ENCODE measurements around the gene PYROXD2. TPM values are rescaled to one million over a fixed set of nuclear protein-coding genes. Genes with fewer than 3 reads are reported as not detected.

The PYROXD2 gene
- total RNA-seq, 1 experiment from 2014 or later: 4.0 TPM

DNA sequence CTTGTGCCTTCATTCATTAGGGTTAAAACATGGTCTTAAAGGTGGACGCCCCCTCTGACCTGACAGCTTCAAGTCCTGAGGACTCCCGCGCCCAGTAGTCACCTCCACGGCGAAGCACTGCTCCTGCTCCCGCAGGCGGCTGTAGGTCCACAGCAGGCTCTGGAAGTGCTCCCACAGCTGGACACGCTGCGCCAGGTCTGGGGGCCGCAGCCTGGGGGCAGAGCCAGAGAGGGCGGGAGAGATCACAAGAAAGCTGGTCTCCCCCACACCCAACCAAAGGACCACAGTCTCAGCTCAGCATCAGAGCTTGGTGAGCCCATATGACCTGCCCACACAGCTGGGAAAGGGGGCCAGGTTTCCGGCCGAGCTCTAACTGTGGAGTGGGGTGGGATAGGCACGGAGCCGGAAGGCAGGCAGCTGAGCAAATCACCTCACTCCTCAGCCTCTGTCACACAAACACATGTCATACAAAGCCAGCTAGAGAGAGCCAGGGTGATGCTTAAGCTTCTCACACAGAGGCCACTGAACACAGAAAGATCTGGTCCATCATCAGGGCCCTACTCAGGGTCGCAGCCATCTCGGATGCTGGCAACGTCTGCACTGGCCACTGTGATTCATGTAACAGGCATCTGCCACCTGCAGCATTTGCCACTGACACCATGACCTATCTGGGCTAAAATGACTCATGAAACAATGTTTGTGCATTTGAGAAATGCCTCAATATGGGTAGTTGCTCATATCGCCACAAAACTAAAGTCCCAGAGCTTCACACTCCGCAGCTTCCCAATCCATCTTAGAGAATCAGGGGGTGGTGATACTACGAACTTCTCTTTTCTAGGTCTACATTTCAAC lies 19.1 kb upstream of the PYROXD2 start:
- Mint-ChIP-seq H3K27me3 (ENCODE audit: insufficient read depth, unreplicated experiment) (no peaks in the 10 kb centered on the region), H3K4me1 (ENCODE audit: insufficient read depth, unreplicated experiment) (no peaks in the 10 kb centered on the region), H3K4me3 (ENCODE audit: unreplicated experiment) (no peak overlapping the region), H3K27ac (ENCODE audit: low read depth, unreplicated experiment) (no peak overlapping the region), H3K9me3 (ENCODE audit: unreplicated experiment) (no peaks in the 10 kb centered on the region), H3K36me3 (ENCODE audit: insufficient read depth, unreplicated experiment) (peaks cover 55% of the 10 kb centered on the region)
- no peak for TF ChIP-seq CTCF (IDR thresholded peaks at IDR 0.05; ENCODE audit: unreplicated experiment)
- CTCF ChIA-PET: interaction anchor here (0.6 to 3.3 kb wide), 4 partner anchors 9 to 126 kb away, joined by 3 to 29 read pairs (median 4); no protein-coding TSS in a partner anchor
- POLR2A ChIA-PET: interaction anchor here (0.7 kb wide), 1 partner anchor 688 kb away, joined by 3 read pairs; no protein-coding TSS in a partner anchor
- no peak for DNase-seq (ENCODE audit: unreplicated experiment)
- no TSS peak for BruUV-seq (replicated peaks)
- intact Hi-C loops (cut with micrococcal nuclease): no loop called here

- no peak for TF ChIP-seq CTCF (IDR thresholded peaks at IDR 0.05; ENCODE audit: unreplicated experiment)
- intact Hi-C loops (cut with micrococcal nuclease): no loop called here
Measured at GRCh38 chr10:98433371-98433770, 18.4 kb upstream of the PYROXD2 start.

GRCh38 chr10:98432330-98432729 lies 17.3 kb upstream of the PYROXD2 start:
- Mint-ChIP-seq H3K27ac (ENCODE audit: low read depth, unreplicated experiment) (no peak overlapping the region), H3K9me3 (ENCODE audit: unreplicated experiment) (no peaks in the 10 kb centered on the region), H3K36me3 (ENCODE audit: insufficient read depth, unreplicated experiment) (peaks cover 54% of the 10 kb centered on the region), H3K4me3 (ENCODE audit: unreplicated experiment) (no peak overlapping the region), H3K4me1 (ENCODE audit: insufficient read depth, unreplicated experiment) (no peaks in the 10 kb centered on the region), H3K27me3 (ENCODE audit: insufficient read depth, unreplicated experiment) (no peaks in the 10 kb centered on the region)
- intact Hi-C loops (cut with micrococcal nuclease): no loop called here
- TF ChIP-seq CTCF (IDR thresholded peaks at IDR 0.05; ENCODE audit: unreplicated experiment): no peak
- ChIA-PET POLR2A (no interaction called here), CTCF (no interaction called here)
- no peak for DNase-seq (ENCODE audit: unreplicated experiment)
- no TSS peak for BruUV-seq (replicated peaks)

More at GRCh38 chr10:98433371-98433770, 18.4 kb upstream of the PYROXD2 start:
- no peaks in the 10 kb centered on the region for H3K27me3 Mint-ChIP-seq (ENCODE audit: insufficient read depth, unreplicated experiment)
- no TSS peak for BruUV-seq (replicated peaks)
- no peaks in the 10 kb centered on the region for H3K9me3 Mint-ChIP-seq (ENCODE audit: unreplicated experiment)
- peaks cover 55% of the 10 kb centered on the region for H3K36me3 Mint-ChIP-seq (ENCODE audit: insufficient read depth, unreplicated experiment)
- H3K27ac Mint-ChIP-seq (ENCODE audit: low read depth, unreplicated experiment): no peak overlapping the region
- POLR2A ChIA-PET: no interaction called here
- no peak for DNase-seq (ENCODE audit: unreplicated experiment)
- CTCF ChIA-PET: no interaction called here
- H3K4me3 Mint-ChIP-seq (ENCODE audit: unreplicated experiment): no peak overlapping the region
- H3K4me1 Mint-ChIP-seq (ENCODE audit: insufficient read depth, unreplicated experiment): no peaks in the 10 kb centered on the region

- Mint-ChIP-seq H3K9me3 (ENCODE audit: unreplicated experiment) (no peaks in the 10 kb centered on the region), H3K4me1 (ENCODE audit: insufficient read depth, unreplicated experiment) (no peaks in the 10 kb centered on the region), H3K36me3 (ENCODE audit: insufficient read depth, unreplicated experiment) (peaks cover 50% of the 10 kb centered on the region), H3K4me3 (ENCODE audit: unreplicated experiment) (no peak overlapping the region), H3K27me3 (ENCODE audit: insufficient read depth, unreplicated experiment) (no peaks in the 10 kb centered on the region), H3K27ac (ENCODE audit: low read depth, unreplicated experiment) (no peak overlapping the region)
- POLR2A ChIA-PET: no interaction called here
- intact Hi-C loops (cut with micrococcal nuclease): no loop called here
- BruUV-seq (replicated peaks): no TSS peak
- DNase-seq (ENCODE audit: unreplicated experiment): no peak
- no peak for TF ChIP-seq CTCF (IDR thresholded peaks at IDR 0.05; ENCODE audit: unreplicated experiment)
- CTCF ChIA-PET: no interaction called here
Measured at GRCh38 chr10:98431016-98431415, 16.0 kb upstream of the PYROXD2 start.

Measured in MCF 10A (cell line).